AG09319 (cell line): ENCODE data around the gene KRT80.

Experiments
- DNase-seq: peaks from one replicate; pipeline ENCODE4 v3.0.0-alpha.2; 2010; ENCODE audit warnings: low read depth; ENCODE audit errors: extremely low read depth
- CTCF ChIP-seq: IDR thresholded peaks from 2 replicates; pipeline ENCODE4 v1.5.1; 2011; ENCODE audit warnings: low read depth, mild to moderate bottlenecking, inconsistent platforms, low read length, moderate library complexity

The KRT80 gene

GRCh38 chr12:52148464-52149181 lies 43.2 kb downstream of the KRT80 start:
- no peak for TF ChIP-seq CTCF
- DNase-seq = no peak

- no peak for TF ChIP-seq CTCF
- no peak for DNase-seq
Measured at GRCh38 chr12:52147964-52148463, 43.8 kb downstream of the KRT80 start.

GRCh38 chr12:52147367-52147963 lies 44.3 kb downstream of the KRT80 start:
- TF ChIP-seq CTCF = no peak
- peak; percentile 97 for DNase-seq

- DNase-seq = no peak
- no peak for TF ChIP-seq CTCF
Measured at GRCh38 chr12:52146822-52147366, 44.9 kb downstream of the KRT80 start.

- no peak for TF ChIP-seq CTCF
- DNase-seq = no peak
Measured at GRCh38 chr12:52146089-52146821, 45.6 kb downstream of the KRT80 start.

- no peak for TF ChIP-seq CTCF
- DNase-seq = no peak
Measured at GRCh38 chr12:52145228-52146088, 46.4 kb downstream of the KRT80 start.
